A549 treated with DMSO at 1 μM for 4 hours (cell line): ENCODE measurements around the gene TMEM54. TPM values are rescaled to one million over a fixed set of nuclear protein-coding genes. Genes with fewer than 3 reads are reported as not detected.

ENCODE experiments used
- total RNA-seq: library from RNA; stranded (reverse); fragments of 200-300 nt; extraction: Qiagen RNA extraction; gene quantifications from 5 replicates; pipeline ENCODE4 v1.2.3, GENCODE V29; 2022; ENCODE audit warnings: low read depth

TMEM54 gene, protein sequence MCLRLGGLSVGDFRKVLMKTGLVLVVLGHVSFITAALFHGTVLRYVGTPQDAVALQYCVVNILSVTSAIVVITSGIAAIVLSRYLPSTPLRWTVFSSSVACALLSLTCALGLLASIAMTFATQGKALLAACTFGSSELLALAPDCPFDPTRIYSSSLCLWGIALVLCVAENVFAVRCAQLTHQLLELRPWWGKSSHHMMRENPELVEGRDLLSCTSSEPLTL
- 30.5 to 45.4 TPM (median 39.3 TPM) in 5 replicates for total RNA-seq

DNA sequence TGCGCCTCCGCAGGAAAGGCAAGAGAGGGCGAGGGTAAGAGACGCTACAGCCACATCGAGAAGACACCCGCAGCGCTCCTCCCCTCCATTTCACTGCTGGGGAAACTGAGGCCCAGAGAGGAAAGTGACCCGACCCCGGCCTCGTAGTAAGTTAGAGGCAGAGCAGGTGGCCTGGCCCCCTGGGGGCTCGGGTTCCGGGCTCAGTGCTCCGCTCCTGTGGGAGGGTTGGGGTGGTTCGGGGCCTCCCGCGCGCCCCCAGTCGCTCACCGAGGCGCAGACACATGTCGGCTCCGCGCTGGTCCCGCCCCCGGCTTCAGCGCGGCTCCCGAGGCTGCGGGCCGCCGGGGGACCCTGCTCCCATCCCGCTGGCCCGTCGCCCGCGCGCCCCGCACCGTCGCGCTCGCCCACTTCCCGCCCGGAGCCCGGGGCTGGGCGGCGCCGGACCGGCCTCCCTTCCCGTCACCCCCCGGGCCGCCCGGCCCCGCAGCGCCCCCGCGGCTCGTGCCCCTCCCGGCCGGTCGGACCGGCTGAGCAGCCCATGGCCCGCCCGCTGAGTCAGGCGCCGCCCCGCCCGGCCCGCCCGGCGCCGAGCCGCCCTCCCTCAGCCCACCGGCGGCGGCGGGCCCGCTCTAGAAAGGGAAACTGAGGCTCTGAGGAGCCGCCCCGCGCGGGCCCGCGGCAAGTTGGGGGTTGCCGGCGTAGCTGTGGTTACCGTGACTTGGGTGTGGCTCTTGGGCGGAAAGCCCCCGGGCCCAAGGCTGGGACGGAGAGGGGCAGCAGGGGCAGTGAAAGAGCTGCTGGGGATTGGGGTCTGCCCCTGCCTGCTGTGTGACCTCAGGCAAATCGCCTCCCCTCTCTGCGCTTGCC, at the start of gene TMEM54:
Gene TMEM54, minus strand, starts transcription at position 434 of the 867 bp plus-strand sequence. Its CDS starts 151 bp downstream, at position 283.

DNA sequence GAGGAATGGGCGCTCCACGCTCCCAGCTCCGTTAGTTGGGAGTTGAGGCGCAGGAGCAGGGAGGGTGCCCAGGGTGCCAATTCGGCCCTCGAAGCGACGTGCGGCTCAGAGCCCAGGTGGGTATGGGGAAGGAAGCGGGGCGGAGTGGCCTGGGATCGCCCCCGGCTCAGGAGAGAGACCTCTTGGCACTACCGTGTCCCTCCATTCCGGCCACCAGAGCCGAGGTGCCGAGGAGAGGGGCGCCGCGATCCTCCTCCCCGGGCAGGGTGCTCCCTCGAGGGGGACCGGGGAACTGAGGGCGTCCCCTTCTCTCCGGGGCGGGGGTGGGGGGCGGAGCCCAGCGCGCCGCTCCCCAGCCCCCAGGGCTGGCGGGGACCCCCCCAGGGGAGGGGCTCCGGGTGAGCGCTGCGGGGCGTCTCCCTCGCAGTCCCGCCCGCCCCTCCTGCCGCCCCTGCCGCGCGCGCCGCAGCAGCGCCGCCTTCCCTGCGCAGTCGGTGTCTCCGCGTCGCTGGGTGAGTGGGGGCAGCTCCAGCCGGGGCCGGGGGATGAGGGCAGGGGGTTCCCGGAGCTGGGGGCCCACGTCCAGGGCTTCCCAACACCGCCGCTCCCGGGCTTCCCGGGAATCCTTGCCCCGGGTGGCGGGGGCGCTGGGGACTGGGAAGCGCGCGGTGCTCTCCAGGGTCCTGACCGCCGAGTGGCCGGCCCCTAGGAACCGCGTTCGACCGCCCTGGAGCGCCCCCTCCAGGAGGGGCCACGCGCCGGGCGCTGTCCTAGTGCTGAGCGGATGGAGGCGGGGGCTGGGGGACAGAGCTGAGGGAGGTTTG, 15.0 kb downstream of the TMEM54 start, which contains the start of gene HPCA:
Gene HPCA, plus strand, starts transcription at position 488 of the 824 bp plus-strand sequence. CDS start 2,408 bp downstream, outside the sequence.

DNA sequence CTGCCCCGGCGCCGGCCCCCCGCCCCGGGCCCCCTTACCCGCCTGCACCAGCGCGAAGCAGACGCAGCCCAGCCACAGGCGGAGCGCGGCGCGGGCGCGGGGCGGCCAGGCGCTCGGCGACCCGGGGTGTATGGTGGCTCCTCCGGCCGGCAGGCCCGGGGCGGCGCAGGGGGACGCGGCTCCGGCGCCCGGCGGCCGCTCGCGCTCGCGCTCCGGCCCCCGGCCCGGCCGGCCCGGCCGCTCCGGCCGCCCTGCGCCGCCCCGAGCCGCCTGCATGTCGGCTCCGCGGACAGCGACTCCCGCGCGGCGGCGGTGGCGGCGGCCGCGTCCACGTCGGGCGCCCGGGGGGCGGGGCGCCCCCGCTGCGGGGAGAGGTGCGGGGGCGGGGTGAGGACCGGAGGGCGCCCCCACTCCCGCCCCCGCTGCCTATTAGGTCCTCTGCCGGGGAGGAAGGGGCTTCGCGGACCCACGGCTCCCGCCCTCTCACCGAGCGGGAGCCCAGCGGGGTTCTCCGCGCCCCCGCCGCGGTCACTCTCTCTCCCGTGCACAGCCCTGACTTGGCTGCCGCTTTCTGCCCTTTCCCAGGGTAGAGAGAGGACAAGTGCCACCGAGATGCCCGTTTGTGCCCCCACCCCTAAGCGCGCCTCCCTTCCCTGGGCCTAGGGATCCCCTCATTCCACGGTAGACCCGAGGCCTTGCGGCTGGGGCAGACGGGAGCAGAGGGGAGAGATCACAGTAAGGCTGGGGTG, 30.4 kb downstream of the TMEM54 start, which contains the start of gene FNDC5:
Gene FNDC5, minus strand, starts transcription at position 298 of the 749 bp plus-strand sequence.

Other genes with a start within 250 kb of the TMEM54 start
- 9.6 to 16.2 TPM (median 10.9 TPM) in 5 replicates for gene SYNC, start 198.6 kb downstream of the TMEM54 start, total RNA-seq
- 73.1 to 84.0 TPM (median 77.6 TPM) in 5 replicates for gene YARS1, start 84.0 kb downstream of the TMEM54 start, total RNA-seq
- gene S100PBP, start 83.7 kb downstream of the TMEM54 start, total RNA-seq: 16.1 to 19.9 TPM (median 16.6 TPM) in 5 replicates
- 0.38 to 0.75 TPM (median 0.53 TPM) in 5 replicates for gene FNDC5, start 30.5 kb downstream of the TMEM54 start, total RNA-seq
- 0.14 to 0.68 TPM (median 0.56 TPM) in 4 of 5 replicates, not detected in the other for gene HPCA, start 14.9 kb downstream of the TMEM54 start, total RNA-seq
- 21.8 to 26.1 TPM (median 25.0 TPM) in 5 replicates for gene RNF19B, start 63.4 kb upstream of the TMEM54 start, total RNA-seq
- gene AK2, start 135.5 kb upstream of the TMEM54 start, total RNA-seq: 154 to 166 TPM (median 158 TPM) in 5 replicates
- 0.75 to 1.3 TPM (median 0.97 TPM) in 5 replicates for gene AZIN2, start 179.8 kb upstream of the TMEM54 start, total RNA-seq